CD14-positive monocyte (primary cell): ENCODE measurements around the gene ATP1B1. TPM values are rescaled to one million over a fixed set of nuclear protein-coding genes. Genes with fewer than 3 reads are reported as not detected.
A peak's percentile ranks its signal among the peaks of the same experiment; 100 is the strongest.

Experiments
- DNase-seq, 3 donors: peaks; one replicate each; pipeline ENCODE4 v3.0.0-alpha.2; 2011 to 2022
- H2AFZ ChIP-seq: 2 replicates; pipeline ENCODE4 v1.6.0; 2012; ENCODE audit warnings: mild to moderate bottlenecking, low read depth, low read length, inconsistent platforms; ENCODE audit not compliant: insufficient read depth, poor library complexity, severe bottlenecking
- H3K27ac ChIP-seq, 2 donors: 1 replicate in 1 of 2; 2 replicates in 1 of 2; pipeline ENCODE4 v1.5.1; 2012 to 2013; ENCODE audit warnings: low read length in 2 of 2, control low read depth in 1 of 2, inconsistent platforms in 1 of 2, low read depth in 1 of 2, mild to moderate bottlenecking in 1 of 2
- H3K27me3 ChIP-seq, 2 donors: one replicate each; pipeline versions ENCODE4 v1.6.0 to v1.6.1; 2011 to 2013; ENCODE audit warnings: low read length in 2 of 2; ENCODE audit not compliant: control insufficient read depth in 2 of 2, insufficient read depth in 2 of 2
- H3K36me3 ChIP-seq, 2 donors: replicated peaks in 1 of 2; 1 replicate in 1 of 2; 2 replicates in 1 of 2; pipeline versions ENCODE4 v1.5.1 to v1.6.1; 2012 to 2013; ENCODE audit warnings: low read length in 2 of 2, control low read depth in 1 of 2, inconsistent platforms in 1 of 2, mild to moderate bottlenecking in 1 of 2; ENCODE audit not compliant: insufficient read depth in 2 of 2, control insufficient read depth in 1 of 2
- H3K4me1 ChIP-seq, 2 donors: 1 replicate in 1 of 2; 2 replicates in 1 of 2; pipeline versions ENCODE4 v1.5.1 to v1.6.1; 2012 to 2013; ENCODE audit warnings: low read length in 2 of 2, control low read depth in 1 of 2, inconsistent platforms in 1 of 2, mild to moderate bottlenecking in 1 of 2, moderate library complexity in 1 of 2; ENCODE audit not compliant: insufficient read depth in 2 of 2, control insufficient read depth in 1 of 2
- H3K4me2 ChIP-seq: replicated peaks from 2 replicates; pipeline ENCODE3; 2012; ENCODE audit warnings: low read length, moderate library complexity, mild to moderate bottlenecking; ENCODE audit not compliant: poor library complexity, severe bottlenecking; ENCODE audit errors: extremely low read depth
- H3K4me3 ChIP-seq, 3 experiments: fragments of 200-600 bp in 1 of 3; sonication (generic) in 1 of 3; replicated peaks in 1 of 3; 1 replicate in 2 of 3; 2 replicates in 1 of 3; pipeline ENCODE4 v1.5.1; 2011 to 2013; ENCODE audit warnings: low read length in 3 of 3, mild to moderate bottlenecking in 3 of 3, control low read depth in 2 of 3, low read depth in 2 of 3, inconsistent platforms in 1 of 3, moderate library complexity in 1 of 3
- H3K79me2 ChIP-seq: 2 replicates; pipeline ENCODE4 v1.6.0; 2012; ENCODE audit warnings: mild to moderate bottlenecking, control low read depth, inconsistent platforms, low read length, moderate library complexity; ENCODE audit not compliant: insufficient read depth
- H3K9ac ChIP-seq: 2 replicates; pipeline ENCODE4 v1.6.0; 2017; ENCODE audit warnings: low read length, mild to moderate bottlenecking; ENCODE audit not compliant: insufficient read depth, poor library complexity, severe bottlenecking
- H3K9me3 ChIP-seq, 2 donors: replicated peaks in 1 of 2; 1 replicate in 1 of 2; 2 replicates in 1 of 2; pipeline versions ENCODE4 v1.5.1 to v1.6.1; 2012 to 2013; ENCODE audit warnings: low read length in 2 of 2, control low read depth in 1 of 2; ENCODE audit not compliant: control insufficient read depth in 1 of 2, insufficient read depth in 1 of 2
- H4K20me1 ChIP-seq: 2 replicates; pipeline ENCODE4 v1.6.0; 2012; ENCODE audit warnings: mild to moderate bottlenecking, low read length, control low read depth, moderate library complexity; ENCODE audit not compliant: insufficient read depth
- H3K27ac Mint-ChIP-seq, 7 donors: one replicate each; pipeline ENCODE4 v1.8.0; 2020; ENCODE audit warnings: mild to moderate bottlenecking in 7 of 7, mixed read lengths in 7 of 7, moderate library complexity in 6 of 7, inconsistent platforms in 2 of 7
- H3K27me3 Mint-ChIP-seq, 3 donors: one replicate each; pipeline ENCODE4 v1.8.0; 2021 to 2022; ENCODE audit warnings: low read depth in 3 of 3, mild to moderate bottlenecking in 3 of 3, mixed read lengths in 3 of 3, moderate library complexity in 3 of 3, inconsistent platforms in 1 of 3
- H3K36me3 Mint-ChIP-seq, 2 donors: one replicate each; pipeline ENCODE4 v1.8.0; 2020; ENCODE audit warnings: mixed read lengths in 2 of 2, inconsistent platforms in 1 of 2, mild to moderate bottlenecking in 1 of 2
- H3K4me1 Mint-ChIP-seq: one replicate; pipeline ENCODE4 v1.8.0; 2020; ENCODE audit warnings: mild to moderate bottlenecking, mixed read lengths
- H3K4me3 Mint-ChIP-seq, 2 donors: one replicate each; pipeline ENCODE4 v1.8.0; 2020; ENCODE audit warnings: mild to moderate bottlenecking in 2 of 2, mixed read lengths in 2 of 2, moderate library complexity in 1 of 2
- H3K9me3 Mint-ChIP-seq, 7 donors: one replicate each; pipeline ENCODE4 v1.8.0; 2020 to 2022; ENCODE audit warnings: mixed read lengths in 7 of 7, mild to moderate bottlenecking in 6 of 7, moderate library complexity in 6 of 7, inconsistent platforms in 2 of 7
- WGBS: methylation state at CpG from one replicate; pipeline ENCODE4 v1.1.5; 2013; ENCODE audit warnings: missing lambda C conversion rate; ENCODE audit not compliant: insufficient coverage; 5-methylcytosine and 5-hydroxymethylcytosine counted together
- intact Hi-C, 2 donors: fragments of 100-400 bp; cut with micrococcal nuclease; formaldehyde crosslinking; loops; one replicate each; pipeline versions ENCODE4 v1.15.0 to v1.15.1; 2023
- polyA plus RNA-seq, 3 donors: library from polyadenylated mRNA; depleted of rRNA in 1 of 3; unstranded in 2 of 3; stranded (reverse) in 1 of 3; fragments of 300-500 nt in 2 of 3; fragments of >200 nt in 1 of 3; fragmentation: Illumina TruSeq in 2 of 3; gene quantifications; 1 replicate in 2 of 3; 2 replicates in 1 of 3; pipeline ENCODE4 v1.2.3, GENCODE V29; 2012 to 2021
- TF ChIP-seq, protein P1 (sequence below): fragments of 200-600 bp; IDR thresholded peaks from one replicate; pipeline ENCODE4 v1.8.0; 2022; ENCODE audit warnings: antibody characterized with exemption, mild to moderate bottlenecking

ATP1B1 gene
- polyA plus RNA-seq, 3 donors = 0.63 to 5.1 (median 0.72) TPM

DNA sequence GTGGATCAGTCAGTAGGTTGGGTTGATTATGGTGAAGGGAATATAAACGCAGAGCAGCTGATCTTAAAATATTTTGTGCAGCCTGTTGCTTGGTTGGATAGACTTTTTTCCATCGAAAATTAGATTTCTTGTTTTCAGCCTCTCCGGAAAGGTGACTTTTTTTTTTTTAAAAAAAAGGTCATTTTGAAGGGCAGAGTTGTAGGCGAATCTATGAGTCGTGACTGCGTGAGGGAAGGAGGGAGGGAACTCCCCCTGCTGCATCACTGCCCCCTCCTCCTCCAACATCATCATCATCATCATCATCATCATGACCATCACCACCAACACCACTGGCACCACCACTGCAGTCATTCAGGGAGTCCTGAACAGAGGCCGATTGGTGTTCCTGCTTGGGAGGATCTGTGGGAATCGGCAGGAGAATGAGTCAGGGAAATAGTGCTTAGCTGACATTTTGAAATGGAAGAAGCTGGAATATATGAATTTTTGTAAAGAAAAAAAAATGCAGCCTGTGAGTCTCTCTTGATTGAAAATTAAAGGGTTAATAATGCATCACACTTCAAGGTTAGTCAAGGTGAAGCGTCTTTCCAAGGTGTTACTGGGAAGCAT is 1.2 kb downstream of the ATP1B1 start:
- Histone ChIP-seq H3K9me3 (no peaks in the 10 kb centered on the region), H2AFZ (peak overlapping the region; percentile 82), H3K4me3 (peak overlapping the region; percentile 70 to 96 (median 82)), H4K20me1 (no peaks in the 10 kb centered on the region), H3K4me1 (peaks cover 49 to 67% of the 10 kb centered on the region in 2 donors), H3K9ac (peak overlapping the region; percentile 48), H3K27me3 (peaks cover 27 to 36% of the 10 kb centered on the region in 2 donors), H3K36me3 (no peaks in the 10 kb centered on the region), H3K79me2 (no peaks in the 10 kb centered on the region), H3K27ac (no peak overlapping the region), H3K4me2 (peak overlapping the region; percentile 92)
- Mint-ChIP-seq H3K27me3 (peaks cover 11 to 27% (median 19%) of the 10 kb centered on the region in 3 donors), H3K9me3 (peaks cover 0 to 4% (median 0%) of the 10 kb centered on the region in 7 donors), H3K4me1 (peaks cover 61% of the 10 kb centered on the region), H3K4me3 (peak overlapping the region; percentile 77 to 95), H3K27ac (peak overlapping the region in 5 of 7 donors; percentile 50 to 88 (median 61)), H3K36me3 (peaks cover 2 to 4% of the 10 kb centered on the region in 2 donors)
- intact Hi-C loops = loop anchor here (10.0 kb wide), 3 partner anchors 63 to 763 kb away; partner anchors contain the start of genes BLZF1 (in 1 of the 2) and NME7 (in 1 of the 2)
- WGBS = 8% methylated on average over 5 of the region's 9 CpGs
- TF ChIP-seq, protein P1, sequence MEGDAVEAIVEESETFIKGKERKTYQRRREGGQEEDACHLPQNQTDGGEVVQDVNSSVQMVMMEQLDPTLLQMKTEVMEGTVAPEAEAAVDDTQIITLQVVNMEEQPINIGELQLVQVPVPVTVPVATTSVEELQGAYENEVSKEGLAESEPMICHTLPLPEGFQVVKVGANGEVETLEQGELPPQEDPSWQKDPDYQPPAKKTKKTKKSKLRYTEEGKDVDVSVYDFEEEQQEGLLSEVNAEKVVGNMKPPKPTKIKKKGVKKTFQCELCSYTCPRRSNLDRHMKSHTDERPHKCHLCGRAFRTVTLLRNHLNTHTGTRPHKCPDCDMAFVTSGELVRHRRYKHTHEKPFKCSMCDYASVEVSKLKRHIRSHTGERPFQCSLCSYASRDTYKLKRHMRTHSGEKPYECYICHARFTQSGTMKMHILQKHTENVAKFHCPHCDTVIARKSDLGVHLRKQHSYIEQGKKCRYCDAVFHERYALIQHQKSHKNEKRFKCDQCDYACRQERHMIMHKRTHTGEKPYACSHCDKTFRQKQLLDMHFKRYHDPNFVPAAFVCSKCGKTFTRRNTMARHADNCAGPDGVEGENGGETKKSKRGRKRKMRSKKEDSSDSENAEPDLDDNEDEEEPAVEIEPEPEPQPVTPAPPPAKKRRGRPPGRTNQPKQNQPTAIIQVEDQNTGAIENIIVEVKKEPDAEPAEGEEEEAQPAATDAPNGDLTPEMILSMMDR = no peak
- DNase-seq = peak; percentile 29 to 88 (median 33)

DNA sequence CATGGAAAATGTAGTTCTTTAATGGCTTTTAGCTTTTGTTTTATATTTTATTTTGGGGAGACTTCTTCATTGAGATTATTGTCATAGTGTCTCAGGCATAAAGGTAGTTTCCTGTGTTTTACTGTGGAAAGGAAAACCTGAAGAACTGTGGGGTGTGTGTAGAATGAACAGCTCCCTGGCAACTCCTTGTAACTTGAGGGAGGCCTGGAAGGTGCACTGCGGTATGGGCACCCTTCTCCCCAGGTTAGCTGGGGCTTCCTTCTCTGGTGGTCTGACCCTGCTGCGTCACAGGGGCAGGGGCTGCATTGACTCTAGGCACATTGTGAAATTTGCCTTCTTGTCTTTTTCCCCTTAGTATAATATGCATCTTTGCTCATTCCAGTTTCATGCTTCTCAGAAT is 1.7 kb downstream of the ATP1B1 start:
- no peak for DNase-seq
- WGBS = 25% methylated on average over 1 of the region's 2 CpGs
- Histone ChIP-seq H3K4me3 (peak overlapping the region in 1 of 3 experiments; percentile 82), H3K4me2 (peak overlapping the region; percentile 92), H3K9me3 (no peaks in the 10 kb centered on the region), H3K36me3 (no peaks in the 10 kb centered on the region), H3K27ac (no peak overlapping the region), H4K20me1 (no peaks in the 10 kb centered on the region), H3K79me2 (no peaks in the 10 kb centered on the region), H3K9ac (no peak overlapping the region), H3K27me3 (peaks cover 27 to 36% of the 10 kb centered on the region in 2 donors), H2AFZ (no peak overlapping the region), H3K4me1 (peaks cover 50 to 70% of the 10 kb centered on the region in 2 donors)
- peak overlapping the region; percentile 77 to 95 for H3K4me3 Mint-ChIP-seq
- peaks cover 2 to 4% of the 10 kb centered on the region in 2 donors for H3K36me3 Mint-ChIP-seq
- peaks cover 63% of the 10 kb centered on the region for H3K4me1 Mint-ChIP-seq
- peak overlapping the region in 4 of 7 donors; percentile 3 to 61 (median 26) for H3K27ac Mint-ChIP-seq
- TF ChIP-seq, protein P1 = no peak
- peaks cover 0 to 4% (median 0%) of the 10 kb centered on the region in 7 donors for H3K9me3 Mint-ChIP-seq
- peaks cover 11 to 27% (median 19%) of the 10 kb centered on the region in 3 donors for H3K27me3 Mint-ChIP-seq
- intact Hi-C loops = loop anchor here (10.0 kb wide), 3 partner anchors 63 to 763 kb away; partner anchors contain the start of genes BLZF1 (in 1 of the 2) and NME7 (in 1 of the 2)
